HG03159 (cell line): ENCODE results near the gene FTL.
"Not testable (repeated sequence)": the region's sequence is repeated elsewhere in the genome, so short reads cannot be mapped to it uniquely, and the experiment has no call there.

Experiments used
- ATAC-seq: cut with Tn5 transposase; IDR thresholded peaks from one replicate; pipeline ENCODE4 v1.9.1; 2021; ENCODE audit warnings: mild to moderate bottlenecking, moderate library complexity; ENCODE audit not compliant: unreplicated experiment

FTL gene

GRCh38 chr19:48965040-48965805 lies at the start of gene FTL:
FTL (plus strand) TSS chr19:48965309; CDS start chr19:48965508, 199 bp downstream.
- ATAC-seq = peak; percentile 66

GRCh38 chr19:48915757-48916156 lies 49.4 kb upstream of the FTL start:
- ATAC-seq = no peak

GRCh38 chr19:48918071-48918470 lies 47.0 kb upstream of the FTL start:
- ATAC-seq = no peak

- no peak for ATAC-seq
Observed at GRCh38 chr19:48918801-48919247, 46.3 kb upstream of the FTL start.

GRCh38 chr19:48919271-48919670 lies 45.8 kb upstream of the FTL start:
- ATAC-seq = not testable (repeated sequence)

GRCh38 chr19:48920949-48921348 lies 44.2 kb upstream of the FTL start:
- no peak for ATAC-seq

- no peak for ATAC-seq
Observed at GRCh38 chr19:48921721-48922500, 43.2 kb upstream of the FTL start.

- no peak for ATAC-seq
Observed at GRCh38 chr19:48922548-48923490, 42.3 kb upstream of the FTL start.

- no peak for ATAC-seq
Observed at GRCh38 chr19:48925240-48925843, 39.8 kb upstream of the FTL start.

- not testable (repeated sequence) for ATAC-seq
Observed at GRCh38 chr19:48925890-48926289, 39.2 kb upstream of the FTL start.

- ATAC-seq = no peak
Observed at GRCh38 chr19:48926909-48927308, 38.2 kb upstream of the FTL start.

- not testable (repeated sequence) for ATAC-seq
Observed at GRCh38 chr19:48927692-48928091, 37.4 kb upstream of the FTL start.

- no peak for ATAC-seq
Observed at GRCh38 chr19:48928164-48929025, 36.7 kb upstream of the FTL start.

- ATAC-seq = no peak
Observed at GRCh38 chr19:48933382-48933932, 31.7 kb upstream of the FTL start, which contains the start of gene DHDH. DHDH (plus strand) TSS chr19:48933699; CDS start chr19:48933722, 23 bp downstream.

- no peak for ATAC-seq
Observed at GRCh38 chr19:48934837-48935236, 30.3 kb upstream of the FTL start.

GRCh38 chr19:48935864-48936263 lies 29.2 kb upstream of the FTL start:
- ATAC-seq = no peak

- ATAC-seq = no peak
Observed at GRCh38 chr19:48938256-48938655, 26.9 kb upstream of the FTL start.

- ATAC-seq = no peak
Observed at GRCh38 chr19:48940902-48941301, 24.2 kb upstream of the FTL start.

- no peak for ATAC-seq
Observed at GRCh38 chr19:48943081-48943480, 22.0 kb upstream of the FTL start.
